PC-9 (cell line): ENCODE measurements around the gene ADIPOR2. TPM values are rescaled to one million over a fixed set of nuclear protein-coding genes. Genes with fewer than 3 reads are reported as not detected.

ENCODE experiments used
- BruUV-seq: library from RNA; stranded (reverse); fragments of 400-500 nt; replicated peaks from 2 replicates; lab custom pipeline; 2021; lab: Mats Ljungman, UMichigan
- CTCF ChIA-PET: fragments of 300-600 bp; sonication (Branson Sonifier 250); formaldehyde crosslinking; loops from one replicate; lab custom pipeline; 2022; ENCODE audit warnings: antibody characterized with exemption; lab: Charles Lee
- POLR2A ChIA-PET: fragments of 300-600 bp; sonication (Branson Sonifier 250); formaldehyde crosslinking; loops from one replicate; lab custom pipeline; 2022; ENCODE audit warnings: antibody characterized with exemption; ENCODE audit not compliant: unreplicated experiment; lab: Charles Lee
- DNase-seq, 2 experiments: peaks; one replicate each; pipeline versions ENCODE4 v3.0.0 to v3.0.0-alpha.2; 2015 to 2022; ENCODE audit warnings: mixed read lengths in 1 of 2
- H2AFZ ChIP-seq: fragments of 200-600 bp; sonication (generic); 2 replicates; pipeline ENCODE4 v1.8.1; 2017; ENCODE audit warnings: antibody characterized with exemption
- H3F3A ChIP-seq: fragments of 200-600 bp; sonication (generic); 2 replicates; pipeline ENCODE4 v1.8.1; 2017; ENCODE audit warnings: antibody characterized with exemption, mild to moderate bottlenecking, low read depth; ENCODE audit not compliant: insufficient read depth
- H3K27ac ChIP-seq: fragments of 200-600 bp; sonication (generic); 2 replicates; pipeline ENCODE4 v1.6.1; 2016; ENCODE audit warnings: mixed run types
- H3K27me3 ChIP-seq: fragments of 200-600 bp; sonication (generic); 2 replicates; pipeline ENCODE4 v1.6.1; 2016; ENCODE audit warnings: low read depth, mixed run types; ENCODE audit not compliant: insufficient read depth
- H3K36me3 ChIP-seq: fragments of 200-600 bp; sonication (generic); 2 replicates; pipeline ENCODE4 v1.6.1; 2016; ENCODE audit warnings: low read depth, mixed run types
- H3K4me1 ChIP-seq: fragments of 200-600 bp; sonication (generic); replicated peaks from 2 replicates; pipeline ENCODE4 v1.6.1; 2016; ENCODE audit warnings: mixed run types; ENCODE audit not compliant: insufficient read depth
- H3K4me2 ChIP-seq: fragments of 200-600 bp; sonication (generic); 2 replicates; pipeline ENCODE4 v1.6.1; 2017; ENCODE audit warnings: mixed run types
- H3K4me3 ChIP-seq: fragments of 200-600 bp; sonication (generic); 2 replicates; pipeline ENCODE4 v1.6.1; 2016; ENCODE audit warnings: mixed run types
- H3K79me2 ChIP-seq: fragments of 200-600 bp; sonication (generic); 2 replicates; pipeline ENCODE4 v1.6.1; 2017; ENCODE audit warnings: low read depth, mixed run types
- H3K9me2 ChIP-seq: fragments of 200-600 bp; sonication (generic); 2 replicates; pipeline ENCODE4 v1.8.1; 2017; ENCODE audit warnings: mild to moderate bottlenecking; ENCODE audit not compliant: insufficient read depth
- H3K9me3 ChIP-seq: fragments of 200-600 bp; sonication (generic); 2 replicates; pipeline ENCODE4 v1.8.1; 2016; ENCODE audit warnings: low read depth; ENCODE audit not compliant: insufficient read depth
- H4K20me1 ChIP-seq: fragments of 200-600 bp; sonication (generic); 2 replicates; pipeline ENCODE4 v1.8.1; 2017; ENCODE audit not compliant: insufficient read depth
- CTCF ChIP-seq: fragments of 200-600 bp; sonication (generic); conservative IDR thresholded peaks from 2 replicates; pipeline ENCODE4 v1.6.1; 2017; ENCODE audit warnings: mixed run types, antibody characterized with exemption, mild to moderate bottlenecking, moderate library complexity
- EZH2 ChIP-seq: fragments of 200-600 bp; sonication (generic); IDR thresholded peaks from 2 replicates; pipeline ENCODE4 v1.8.0; 2017; ENCODE audit warnings: antibody characterized with exemption, low read depth
- intact Hi-C: fragments of 100-400 bp; cut with micrococcal nuclease; formaldehyde crosslinking; loops from one replicate; pipeline ENCODE4 v1.10.0; 2022; ENCODE audit not compliant: unreplicated experiment
- total RNA-seq: library from RNA; stranded (reverse); gene quantifications from 2 replicates; pipeline ENCODE4 v1.2.3, GENCODE V29; 2021

Gene ADIPOR2
- total RNA-seq, 1 experiment from 2014 or later = 107 TPM

- CTCF ChIA-PET = no interaction called here
- intact Hi-C loops = no loop called here
- H3F3A ChIP-seq = peaks cover 30% of the 10 kb centered on the region
- H3K36me3 ChIP-seq = peaks cover 26% of the 10 kb centered on the region
- no peak overlapping the region for H3K4me3 ChIP-seq
- H3K79me2 ChIP-seq = peaks cover 80% of the 10 kb centered on the region
- no TSS peak for BruUV-seq
- H3K27ac ChIP-seq = no peak overlapping the region
- H3K9me2 ChIP-seq = no peaks in the 10 kb centered on the region
- peaks cover 15% of the 10 kb centered on the region for H3K4me1 ChIP-seq
- no peaks in the 10 kb centered on the region for H3K9me3 ChIP-seq
- H3K4me2 ChIP-seq = no peak overlapping the region
- no peak overlapping the region for H2AFZ ChIP-seq
- TF ChIP-seq EZH2 = no peak
- TF ChIP-seq CTCF = no peak
- peaks cover 9% of the 10 kb centered on the region; the same call in 1 of the 2 replicates for H4K20me1 ChIP-seq
- H3K27me3 ChIP-seq = no peaks in the 10 kb centered on the region
- DNase-seq = no peak
- POLR2A ChIA-PET = no interaction called here
These were observed 77.7 kb downstream of the ADIPOR2 start for GRCh38 chr12:1768615-1769014.

DNA sequence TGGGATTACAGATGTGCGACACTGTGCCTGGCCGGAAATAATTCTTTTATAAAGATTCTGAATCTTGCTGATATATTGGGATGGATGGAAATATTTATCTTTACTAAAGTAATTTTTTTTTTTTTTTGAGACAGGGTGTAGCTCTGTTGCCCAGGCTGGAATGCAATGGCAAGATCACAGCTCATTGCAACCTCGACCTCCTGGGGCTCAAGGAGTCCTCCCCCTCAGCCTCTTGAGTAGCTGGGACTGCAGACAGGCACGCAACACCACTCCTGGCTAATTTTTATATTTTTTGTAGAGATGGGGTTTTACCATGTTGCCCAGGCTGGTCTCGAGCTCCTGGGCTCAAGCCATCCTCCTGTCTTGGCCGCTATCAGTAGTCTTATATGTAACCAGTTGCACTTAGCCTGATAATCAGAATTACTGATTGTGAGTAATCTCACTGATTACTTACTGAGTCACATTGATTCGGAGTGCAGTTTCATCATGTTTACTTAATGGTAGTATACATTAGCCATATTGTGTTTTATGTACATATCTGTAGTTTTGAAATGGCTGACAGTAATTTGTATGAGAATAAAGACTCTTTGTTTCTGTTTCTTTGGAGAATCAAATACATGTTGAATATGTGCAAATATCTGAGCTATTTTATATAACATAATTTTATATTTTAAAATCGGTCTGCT is 79.1 kb downstream of the ADIPOR2 start:
- peaks cover 66% of the 10 kb centered on the region for H3K79me2 ChIP-seq

GRCh38 chr12:1773937-1774655 is 83.2 kb downstream of the ADIPOR2 start:
- Histone ChIP-seq H3K9me2 (no peaks in the 10 kb centered on the region), H3K9me3 (no peaks in the 10 kb centered on the region), H3K4me1 (peaks cover 42% of the 10 kb centered on the region), H3K79me2 (peaks cover 44% of the 10 kb centered on the region), H2AFZ (no peak overlapping the region), H3K27me3 (no peaks in the 10 kb centered on the region), H3F3A (peaks cover 49% of the 10 kb centered on the region), H3K4me3 (no peak overlapping the region), H3K27ac (no peak overlapping the region), H3K4me2 (no peak overlapping the region), H3K36me3 (peaks cover 30% of the 10 kb centered on the region), H4K20me1 (peaks cover 9% of the 10 kb centered on the region)
- no peak for TF ChIP-seq CTCF
- TF ChIP-seq EZH2 = no peak
- intact Hi-C loops = no loop called here
- ChIA-PET CTCF (no interaction called here), POLR2A (no interaction called here)
- DNase-seq = no peak
- no TSS peak for BruUV-seq

More for the DNA sequence above, 79.1 kb downstream of the ADIPOR2 start:
- BruUV-seq = no TSS peak
- Histone ChIP-seq H3K36me3 (peaks cover 30% of the 10 kb centered on the region), H3K4me2 (0 out of 2 replicates have a peak overlapping the region, but pooled peaks have one; percentile 2), H4K20me1 (peaks cover 9% of the 10 kb centered on the region; the same call in 1 of the 2 replicates), H2AFZ (no peak overlapping the region), H3K9me2 (no peaks in the 10 kb centered on the region), H3K4me3 (no peak overlapping the region), H3K4me1 (peaks cover 15% of the 10 kb centered on the region), H3K27me3 (no peaks in the 10 kb centered on the region), H3K27ac (0 out of 2 replicates have a peak overlapping the region, but pooled peaks have one; percentile 5), H3F3A (peaks cover 38% of the 10 kb centered on the region), H3K9me3 (no peaks in the 10 kb centered on the region)
- no peak for TF ChIP-seq CTCF
- TF ChIP-seq EZH2 = no peak
- CTCF ChIA-PET = no interaction called here
- intact Hi-C loops = no loop called here
- POLR2A ChIA-PET = no interaction called here
- DNase-seq = peak in 1 of 2 experiments; percentile 43
